H1 (cell line): ENCODE results near the gene NUP205. TPM values are rescaled to one million over a fixed set of nuclear protein-coding genes. Genes with fewer than 3 reads are reported as not detected.

Experiments
- CHD1 ChIP-seq: IDR thresholded peaks from 2 replicates; pipeline ENCODE4 v1.6.1; 2012; ENCODE audit warnings: low read depth, low read length, improper control_type of control experiment
- EP300 ChIP-seq, 2 experiments: IDR thresholded peaks; 1 replicate in 1 of 2; 2 replicates in 1 of 2; pipeline ENCODE4 v1.6.1; 2011 to 2012; ENCODE audit warnings: low read depth in 2 of 2, low read length in 2 of 2, mild to moderate bottlenecking in 2 of 2, borderline replicate concordance in 1 of 2, inconsistent platforms in 1 of 2, moderate library complexity in 1 of 2
- RXRA ChIP-seq: IDR thresholded peaks from 2 replicates; pipeline ENCODE4 v1.6.1; 2011; ENCODE audit warnings: low read depth, mild to moderate bottlenecking, low read length, moderate library complexity; ENCODE audit not compliant: insufficient read depth
- polyA plus RNA-seq, 7 experiments: library from polyadenylated mRNA; depleted of rRNA in 3 of 7; stranded (reverse) in 5 of 7; unstranded in 2 of 7; fragments of >200 nt in 5 of 7; fragments of 200-250 nt in 2 of 7; gene quantifications; 1 replicate in 5 of 7; 2 replicates in 1 of 7; 4 replicates in 1 of 7; pipeline versions ENCODE4 v1.2.1 to v1.2.3, GENCODE V29; 2011 to 2013; ENCODE audit warnings: missing spikeins in 2 of 7, mixed read lengths in 2 of 7
- total RNA-seq: library from RNA; stranded (reverse); fragmentation: NEBNext Ultra II Directional; extraction: Animal tissue kit (Norgen Biotek cat#: 25700); gene quantifications from 2 replicates; pipeline ENCODE4 v1.2.1, GENCODE V29; 2021
- TF ChIP-seq, protein P1 (sequence below): fragments of 300-600 bp; sonication (generic); IDR thresholded peaks from 2 replicates; pipeline ENCODE4 v1.7.1; 2012; ENCODE audit warnings: low read length, moderate library complexity, mild to moderate bottlenecking, inconsistent platforms; ENCODE audit not compliant: insufficient replicate concordance

NUP205 gene
- total and polyA plus RNA-seq, 2 of the 8 experiments (the other 6 are each of a cell fraction or from before 2014, with no cell fraction given), result 148 to 216 TPM

DNA sequence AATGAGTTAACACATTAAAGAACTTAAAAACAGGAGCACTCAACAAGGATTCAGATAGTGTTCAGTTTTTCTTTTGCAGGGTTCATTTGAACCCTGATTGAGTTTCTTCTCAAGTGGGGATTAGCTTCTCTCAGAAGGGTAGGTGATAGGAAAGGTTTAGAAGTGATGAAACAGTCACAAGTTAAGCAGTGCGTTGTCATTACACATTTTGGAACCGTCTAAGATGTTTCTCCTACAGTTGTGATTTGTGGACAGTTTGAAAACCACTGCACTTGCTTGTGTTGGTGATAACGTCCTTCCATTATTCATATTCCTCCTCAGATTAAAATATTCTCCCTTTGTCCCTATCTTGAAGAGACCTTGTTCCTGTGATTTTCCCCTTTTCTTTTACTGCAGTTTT, 107.3 kb downstream of the NUP205 start (continued):
- TF ChIP-seq, protein P1, sequence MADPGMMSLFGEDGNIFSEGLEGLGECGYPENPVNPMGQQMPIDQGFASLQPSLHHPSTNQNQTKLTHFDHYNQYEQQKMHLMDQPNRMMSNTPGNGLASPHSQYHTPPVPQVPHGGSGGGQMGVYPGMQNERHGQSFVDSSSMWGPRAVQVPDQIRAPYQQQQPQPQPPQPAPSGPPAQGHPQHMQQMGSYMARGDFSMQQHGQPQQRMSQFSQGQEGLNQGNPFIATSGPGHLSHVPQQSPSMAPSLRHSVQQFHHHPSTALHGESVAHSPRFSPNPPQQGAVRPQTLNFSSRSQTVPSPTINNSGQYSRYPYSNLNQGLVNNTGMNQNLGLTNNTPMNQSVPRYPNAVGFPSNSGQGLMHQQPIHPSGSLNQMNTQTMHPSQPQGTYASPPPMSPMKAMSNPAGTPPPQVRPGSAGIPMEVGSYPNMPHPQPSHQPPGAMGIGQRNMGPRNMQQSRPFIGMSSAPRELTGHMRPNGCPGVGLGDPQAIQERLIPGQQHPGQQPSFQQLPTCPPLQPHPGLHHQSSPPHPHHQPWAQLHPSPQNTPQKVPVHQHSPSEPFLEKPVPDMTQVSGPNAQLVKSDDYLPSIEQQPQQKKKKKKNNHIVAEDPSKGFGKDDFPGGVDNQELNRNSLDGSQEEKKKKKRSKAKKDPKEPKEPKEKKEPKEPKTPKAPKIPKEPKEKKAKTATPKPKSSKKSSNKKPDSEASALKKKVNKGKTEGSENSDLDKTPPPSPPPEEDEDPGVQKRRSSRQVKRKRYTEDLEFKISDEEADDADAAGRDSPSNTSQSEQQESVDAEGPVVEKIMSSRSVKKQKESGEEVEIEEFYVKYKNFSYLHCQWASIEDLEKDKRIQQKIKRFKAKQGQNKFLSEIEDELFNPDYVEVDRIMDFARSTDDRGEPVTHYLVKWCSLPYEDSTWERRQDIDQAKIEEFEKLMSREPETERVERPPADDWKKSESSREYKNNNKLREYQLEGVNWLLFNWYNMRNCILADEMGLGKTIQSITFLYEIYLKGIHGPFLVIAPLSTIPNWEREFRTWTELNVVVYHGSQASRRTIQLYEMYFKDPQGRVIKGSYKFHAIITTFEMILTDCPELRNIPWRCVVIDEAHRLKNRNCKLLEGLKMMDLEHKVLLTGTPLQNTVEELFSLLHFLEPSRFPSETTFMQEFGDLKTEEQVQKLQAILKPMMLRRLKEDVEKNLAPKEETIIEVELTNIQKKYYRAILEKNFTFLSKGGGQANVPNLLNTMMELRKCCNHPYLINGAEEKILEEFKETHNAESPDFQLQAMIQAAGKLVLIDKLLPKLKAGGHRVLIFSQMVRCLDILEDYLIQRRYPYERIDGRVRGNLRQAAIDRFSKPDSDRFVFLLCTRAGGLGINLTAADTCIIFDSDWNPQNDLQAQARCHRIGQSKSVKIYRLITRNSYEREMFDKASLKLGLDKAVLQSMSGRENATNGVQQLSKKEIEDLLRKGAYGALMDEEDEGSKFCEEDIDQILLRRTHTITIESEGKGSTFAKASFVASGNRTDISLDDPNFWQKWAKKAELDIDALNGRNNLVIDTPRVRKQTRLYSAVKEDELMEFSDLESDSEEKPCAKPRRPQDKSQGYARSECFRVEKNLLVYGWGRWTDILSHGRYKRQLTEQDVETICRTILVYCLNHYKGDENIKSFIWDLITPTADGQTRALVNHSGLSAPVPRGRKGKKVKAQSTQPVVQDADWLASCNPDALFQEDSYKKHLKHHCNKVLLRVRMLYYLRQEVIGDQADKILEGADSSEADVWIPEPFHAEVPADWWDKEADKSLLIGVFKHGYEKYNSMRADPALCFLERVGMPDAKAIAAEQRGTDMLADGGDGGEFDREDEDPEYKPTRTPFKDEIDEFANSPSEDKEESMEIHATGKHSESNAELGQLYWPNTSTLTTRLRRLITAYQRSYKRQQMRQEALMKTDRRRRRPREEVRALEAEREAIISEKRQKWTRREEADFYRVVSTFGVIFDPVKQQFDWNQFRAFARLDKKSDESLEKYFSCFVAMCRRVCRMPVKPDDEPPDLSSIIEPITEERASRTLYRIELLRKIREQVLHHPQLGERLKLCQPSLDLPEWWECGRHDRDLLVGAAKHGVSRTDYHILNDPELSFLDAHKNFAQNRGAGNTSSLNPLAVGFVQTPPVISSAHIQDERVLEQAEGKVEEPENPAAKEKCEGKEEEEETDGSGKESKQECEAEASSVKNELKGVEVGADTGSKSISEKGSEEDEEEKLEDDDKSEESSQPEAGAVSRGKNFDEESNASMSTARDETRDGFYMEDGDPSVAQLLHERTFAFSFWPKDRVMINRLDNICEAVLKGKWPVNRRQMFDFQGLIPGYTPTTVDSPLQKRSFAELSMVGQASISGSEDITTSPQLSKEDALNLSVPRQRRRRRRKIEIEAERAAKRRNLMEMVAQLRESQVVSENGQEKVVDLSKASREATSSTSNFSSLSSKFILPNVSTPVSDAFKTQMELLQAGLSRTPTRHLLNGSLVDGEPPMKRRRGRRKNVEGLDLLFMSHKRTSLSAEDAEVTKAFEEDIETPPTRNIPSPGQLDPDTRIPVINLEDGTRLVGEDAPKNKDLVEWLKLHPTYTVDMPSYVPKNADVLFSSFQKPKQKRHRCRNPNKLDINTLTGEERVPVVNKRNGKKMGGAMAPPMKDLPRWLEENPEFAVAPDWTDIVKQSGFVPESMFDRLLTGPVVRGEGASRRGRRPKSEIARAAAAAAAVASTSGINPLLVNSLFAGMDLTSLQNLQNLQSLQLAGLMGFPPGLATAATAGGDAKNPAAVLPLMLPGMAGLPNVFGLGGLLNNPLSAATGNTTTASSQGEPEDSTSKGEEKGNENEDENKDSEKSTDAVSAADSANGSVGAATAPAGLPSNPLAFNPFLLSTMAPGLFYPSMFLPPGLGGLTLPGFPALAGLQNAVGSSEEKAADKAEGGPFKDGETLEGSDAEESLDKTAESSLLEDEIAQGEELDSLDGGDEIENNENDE, result no peak
- TF ChIP-seq EP300 (IDR thresholded peaks at IDR 0.05; ENCODE audit: borderline replicate concordance in 1 of 2, low read depth in 2 of 2, low read length in 2 of 2), result no peak
- no peak for TF ChIP-seq CHD1
- no peak for TF ChIP-seq RXRA
